SJCRH30 (cell line): ENCODE measurements around the gene ZFP90. TPM values are rescaled to one million over a fixed set of nuclear protein-coding genes. Genes with fewer than 3 reads are reported as not detected.
"Not testable (repeated sequence)": the region's sequence is repeated elsewhere in the genome, so short reads cannot be mapped to it uniquely, and the experiment has no call there.

Source experiments
- DNase-seq, 2 experiments: peaks; one replicate each; pipeline ENCODE4 v3.0.0-alpha.2; 2015 to 2020
- H3K27ac ChIP-seq: fragments of 250-450 bp; sonication (Bioruptor Pico); 2 replicates; pipeline ENCODE4 v1.5.1; 2020; ENCODE audit warnings: mild to moderate bottlenecking, moderate library complexity
- H3K27me3 ChIP-seq: fragments of 250-450 bp; sonication (Bioruptor Pico); 2 replicates; pipeline ENCODE4 v1.5.1; 2020; ENCODE audit warnings: mild to moderate bottlenecking, moderate library complexity
- H3K36me3 ChIP-seq: fragments of 250-450 bp; sonication (Bioruptor Pico); 2 replicates; pipeline ENCODE4 v1.5.1; 2020; ENCODE audit warnings: mild to moderate bottlenecking, moderate library complexity
- H3K4me1 ChIP-seq: fragments of 250-450 bp; sonication (Bioruptor Pico); 2 replicates; pipeline ENCODE4 v1.5.1; 2020; ENCODE audit warnings: mild to moderate bottlenecking, moderate library complexity
- H3K4me3 ChIP-seq: fragments of 250-450 bp; sonication (Bioruptor Pico); 2 replicates; pipeline ENCODE4 v1.5.1; 2020; ENCODE audit warnings: mild to moderate bottlenecking, moderate library complexity
- H3K9me3 ChIP-seq: fragments of 250-450 bp; sonication (Bioruptor Pico); replicated peaks from 2 replicates; pipeline ENCODE4 v1.5.1; 2020; ENCODE audit warnings: mild to moderate bottlenecking, moderate library complexity
- total RNA-seq: library from RNA; depleted of rRNA; stranded (reverse); fragments of >200 nt; shearing (Covaris generic); gene quantifications from 2 replicates; pipeline ENCODE4 v1.2.3, GENCODE V29; 2014

ZFP90 gene
- total RNA-seq, 1 experiment from 2014 or later: 11.6 TPM

DNA sequence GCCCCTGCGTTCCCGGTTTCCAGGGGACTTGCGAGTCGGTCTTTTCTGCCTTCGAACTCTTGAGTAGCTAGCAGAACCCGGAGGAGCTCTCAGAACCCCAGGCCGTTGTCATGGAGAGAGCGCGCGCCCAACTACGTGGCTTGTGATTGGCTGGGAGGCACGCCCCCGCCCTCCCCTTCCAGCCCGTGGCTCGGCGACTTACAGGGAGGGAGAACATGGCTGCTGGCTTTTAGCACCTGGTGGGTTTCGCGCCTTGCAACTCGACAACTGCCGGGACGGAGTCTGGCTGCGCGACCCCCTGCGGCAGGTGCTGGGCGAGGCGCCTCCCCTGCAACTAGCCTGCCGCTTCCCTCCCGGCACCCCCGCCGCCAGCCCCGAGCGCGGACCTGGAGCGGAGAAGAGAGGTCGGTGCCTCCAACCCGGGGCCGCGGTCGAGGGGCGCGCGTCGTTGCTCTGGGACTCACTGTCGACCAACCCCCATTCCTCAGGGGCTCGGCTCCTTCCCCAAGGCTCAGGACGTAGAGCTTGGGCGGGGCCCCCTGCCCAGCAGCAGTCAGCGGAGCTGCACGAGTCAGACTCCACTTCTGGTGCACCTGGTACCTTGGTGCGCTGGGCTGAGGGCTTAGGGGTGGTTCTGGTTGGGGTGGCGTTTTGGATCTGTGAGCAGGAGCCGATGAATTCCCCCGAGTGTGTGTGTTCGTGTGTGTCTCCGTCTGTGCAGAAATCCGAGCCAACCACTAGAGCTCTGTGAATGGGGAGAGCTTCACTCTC is 9.0 kb upstream of the ZFP90 start:
- no peaks in the 10 kb centered on the region for H3K36me3 ChIP-seq
- H3K27ac ChIP-seq: peak overlapping the region; percentile 47
- H3K4me3 ChIP-seq: peak overlapping the region; percentile 86
- no peaks in the 10 kb centered on the region for H3K9me3 ChIP-seq
- DNase-seq: peak; percentile 78 to 83
- no peaks in the 10 kb centered on the region for H3K27me3 ChIP-seq
- H3K4me1 ChIP-seq: no peaks in the 10 kb centered on the region

DNA sequence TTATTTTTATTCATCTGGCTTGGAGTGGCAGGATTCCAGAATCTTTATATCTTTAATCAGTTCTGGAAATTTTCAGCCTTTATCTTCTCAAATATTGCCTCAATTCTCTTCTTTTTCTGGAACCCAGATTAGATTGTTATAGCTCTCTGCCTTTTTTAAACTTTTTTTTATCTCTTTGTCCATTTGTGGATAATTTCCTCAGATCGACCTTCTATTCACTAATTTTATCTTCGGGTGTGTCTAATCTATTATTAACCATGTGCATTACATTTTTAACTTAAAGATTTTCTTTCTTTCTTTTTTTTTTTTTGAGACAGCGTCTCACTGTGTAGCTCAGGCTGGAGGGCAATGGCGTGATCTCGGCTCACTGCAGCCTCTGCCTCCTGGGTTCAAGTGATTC is 5.2 kb upstream of the ZFP90 start:
- Histone ChIP-seq H3K9me3 (no peaks in the 10 kb centered on the region), H3K4me1 (no peaks in the 10 kb centered on the region), H3K27me3 (no peaks in the 10 kb centered on the region), H3K27ac (no peak overlapping the region), H3K36me3 (no peaks in the 10 kb centered on the region), H3K4me3 (no peak overlapping the region)
- DNase-seq: no peak

DNA sequence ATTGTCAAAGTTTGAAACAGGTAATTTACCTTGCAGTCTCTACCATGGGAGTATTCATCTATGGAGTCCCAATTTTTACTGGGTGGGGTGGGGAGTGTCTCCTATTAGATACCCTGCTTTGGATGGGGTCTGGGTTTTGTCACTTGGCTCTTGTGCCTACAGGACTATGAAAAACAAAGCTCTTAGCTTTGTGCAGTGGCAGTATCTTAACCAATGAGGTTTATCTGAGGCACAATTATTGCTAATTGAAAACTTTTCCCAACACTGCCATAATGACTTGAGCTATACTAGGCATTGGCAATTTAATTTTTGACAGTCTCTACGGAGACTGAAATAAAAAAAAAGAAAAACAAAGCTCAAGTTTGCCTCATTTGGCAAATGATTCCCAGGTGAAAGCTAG is 3.8 kb upstream of the ZFP90 start:
- Histone ChIP-seq H3K4me1 (no peaks in the 10 kb centered on the region), H3K36me3 (no peaks in the 10 kb centered on the region), H3K4me3 (no peak overlapping the region), H3K27ac (no peak overlapping the region), H3K9me3 (no peaks in the 10 kb centered on the region), H3K27me3 (no peaks in the 10 kb centered on the region)
- DNase-seq: no peak

DNA sequence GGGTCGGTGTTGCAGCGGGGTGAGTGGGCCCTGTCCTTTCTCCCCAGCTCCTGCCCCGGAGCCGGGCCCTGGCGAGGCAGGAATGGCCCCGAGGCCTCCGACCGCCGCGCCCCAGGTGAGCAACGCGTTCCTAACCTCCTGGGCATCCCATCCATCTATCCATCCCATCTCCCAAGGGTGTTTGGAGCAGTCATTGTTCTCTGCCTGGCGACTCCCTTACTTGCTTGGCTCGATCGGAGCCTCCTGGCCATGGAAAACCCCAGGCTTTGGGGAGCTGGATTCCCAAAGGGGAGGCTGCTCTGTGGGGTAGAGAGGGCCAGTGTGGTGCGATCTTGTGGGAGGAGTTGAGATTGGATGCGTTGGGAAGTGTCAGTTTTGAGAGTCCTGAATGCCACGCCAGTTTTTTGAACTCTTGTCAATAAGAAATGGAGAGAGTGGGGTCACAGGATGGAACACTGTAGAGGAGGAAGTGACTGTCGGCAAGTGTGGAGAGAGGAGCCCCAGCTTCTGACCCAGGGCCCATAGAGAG is 684 bp downstream of the ZFP90 start:
- Histone ChIP-seq H3K36me3 (0 out of 2 replicates have a peak, but pooled peaks cover 3% of the 10 kb centered on the region), H3K27ac (peak overlapping the region; percentile 76), H3K4me1 (no peaks in the 10 kb centered on the region), H3K9me3 (no peaks in the 10 kb centered on the region), H3K27me3 (no peaks in the 10 kb centered on the region), H3K4me3 (peak overlapping the region; percentile 79)
- peak; percentile 17 to 32 for DNase-seq

DNA sequence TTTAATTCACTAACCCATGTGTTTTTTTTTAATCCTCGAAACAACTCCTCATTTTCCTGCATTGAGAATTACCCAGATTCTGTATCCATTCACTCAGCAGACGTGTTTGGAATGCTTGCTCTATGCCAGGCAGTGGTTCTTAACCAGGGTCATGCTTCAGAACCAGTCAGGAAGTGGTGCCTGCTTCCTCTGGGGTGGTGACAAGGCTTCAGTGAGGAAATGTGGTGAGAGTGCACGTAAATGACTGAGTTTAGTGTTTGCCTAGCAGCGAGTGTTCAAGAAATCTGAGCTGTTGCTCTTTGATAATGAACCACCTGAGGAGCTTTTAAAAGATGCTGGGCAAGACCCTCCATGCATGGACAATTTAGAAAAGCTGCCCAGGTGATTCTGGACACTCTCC is 9.9 kb downstream of the ZFP90 start:
- H3K36me3 ChIP-seq: 0 out of 2 replicates have a peak, but pooled peaks cover 8% of the 10 kb centered on the region
- H3K4me1 ChIP-seq: no peaks in the 10 kb centered on the region
- no peak overlapping the region for H3K27ac ChIP-seq
- H3K9me3 ChIP-seq: 0 out of 2 replicates have a peak, but pooled peaks cover 4% of the 10 kb centered on the region
- no peaks in the 10 kb centered on the region for H3K27me3 ChIP-seq
- DNase-seq: no peak
- H3K4me3 ChIP-seq: no peak overlapping the region

DNA sequence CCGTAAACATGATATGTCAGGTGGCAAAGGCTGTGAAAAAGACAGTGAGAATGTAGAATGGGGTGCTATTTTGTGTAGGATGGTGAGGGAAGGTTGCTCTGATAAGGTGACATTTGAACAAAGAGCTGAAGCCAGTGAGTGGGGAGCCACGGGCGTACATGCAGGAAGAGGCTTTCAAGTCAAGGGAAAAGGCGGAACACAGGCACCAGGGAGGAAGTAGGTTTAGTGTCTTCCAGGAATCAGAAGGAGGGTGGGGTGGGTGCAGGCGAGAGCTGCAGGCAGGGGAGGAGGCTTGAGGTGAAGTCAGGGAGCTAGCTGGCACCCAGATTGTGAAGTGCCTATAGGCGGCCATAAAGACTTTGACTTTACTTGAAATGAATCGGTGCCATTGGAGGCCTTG is 14.1 kb downstream of the ZFP90 start:
- 0 out of 2 replicates have a peak, but pooled peaks cover 6% of the 10 kb centered on the region for H3K36me3 ChIP-seq

DNA sequence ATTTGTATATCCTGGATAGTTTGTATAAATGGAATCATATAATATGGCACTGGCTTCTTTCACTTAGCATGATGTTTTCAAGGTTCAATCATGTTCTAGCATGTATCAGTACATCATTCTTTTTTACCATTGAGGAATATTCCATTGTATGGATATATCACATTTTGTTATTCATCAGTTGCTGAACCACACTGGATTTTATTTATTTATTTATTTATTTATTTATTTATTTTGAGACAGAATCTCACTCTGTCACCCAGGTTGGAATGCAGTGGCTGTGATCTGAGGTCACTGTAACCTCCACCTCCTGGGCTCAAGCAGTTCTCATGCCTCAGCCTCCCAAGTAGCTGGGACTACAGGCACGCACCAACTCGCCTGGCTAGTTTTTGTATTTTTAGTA is 21.2 kb downstream of the ZFP90 start:
- H3K27ac ChIP-seq, DNase-seq, H3K4me3 ChIP-seq, H3K27me3 ChIP-seq, H3K4me1 ChIP-seq: not testable (repeated sequence)
- H3K36me3 ChIP-seq: peaks cover 36% of the 10 kb centered on the region
- H3K9me3 ChIP-seq: peaks cover 31% of the 10 kb centered on the region

More for the DNA sequence above, 14.1 kb downstream of the ZFP90 start:
- Histone ChIP-seq H3K9me3 (0 out of 2 replicates have a peak, but pooled peaks cover 4% of the 10 kb centered on the region), H3K27me3 (no peaks in the 10 kb centered on the region), H3K4me3 (no peak overlapping the region), H3K4me1 (no peaks in the 10 kb centered on the region), H3K27ac (no peak overlapping the region)
- no peak for DNase-seq

DNA sequence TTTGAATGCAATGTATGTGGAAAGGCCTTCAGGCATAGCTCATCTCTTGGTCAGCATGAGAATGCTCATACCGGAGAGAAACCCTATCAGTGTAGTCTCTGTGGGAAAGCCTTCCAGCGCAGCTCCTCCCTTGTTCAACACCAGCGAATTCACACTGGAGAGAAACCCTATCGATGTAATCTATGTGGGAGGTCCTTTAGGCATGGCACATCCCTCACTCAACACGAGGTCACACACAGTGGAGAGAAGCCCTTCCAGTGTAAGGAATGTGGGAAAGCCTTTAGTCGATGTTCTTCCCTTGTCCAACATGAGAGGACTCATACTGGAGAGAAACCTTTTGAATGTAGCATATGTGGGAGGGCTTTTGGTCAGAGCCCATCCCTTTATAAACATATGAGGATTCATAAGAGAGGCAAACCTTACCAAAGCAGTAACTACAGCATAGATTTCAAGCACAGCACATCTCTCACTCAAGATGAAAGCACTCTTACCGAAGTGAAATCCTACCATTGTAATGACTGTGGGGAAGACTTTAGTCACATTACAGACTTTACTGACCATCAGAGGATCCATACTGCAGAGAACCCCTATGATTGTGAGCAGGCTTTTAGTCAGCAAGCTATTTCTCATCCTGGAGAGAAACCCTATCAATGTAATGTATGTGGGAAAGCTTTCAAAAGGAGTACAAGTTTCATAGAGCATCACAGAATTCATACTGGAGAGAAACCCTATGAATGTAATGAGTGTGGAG is 24.7 kb downstream of the ZFP90 start:
- Histone ChIP-seq H3K27me3 (no peaks in the 10 kb centered on the region), H3K9me3 (peaks cover 38% of the 10 kb centered on the region), H3K27ac (no peak overlapping the region), H3K36me3 (peaks cover 36% of the 10 kb centered on the region), H3K4me3 (no peak overlapping the region), H3K4me1 (no peaks in the 10 kb centered on the region)
- peak in 1 of 2 experiments; percentile 2 for DNase-seq

DNA sequence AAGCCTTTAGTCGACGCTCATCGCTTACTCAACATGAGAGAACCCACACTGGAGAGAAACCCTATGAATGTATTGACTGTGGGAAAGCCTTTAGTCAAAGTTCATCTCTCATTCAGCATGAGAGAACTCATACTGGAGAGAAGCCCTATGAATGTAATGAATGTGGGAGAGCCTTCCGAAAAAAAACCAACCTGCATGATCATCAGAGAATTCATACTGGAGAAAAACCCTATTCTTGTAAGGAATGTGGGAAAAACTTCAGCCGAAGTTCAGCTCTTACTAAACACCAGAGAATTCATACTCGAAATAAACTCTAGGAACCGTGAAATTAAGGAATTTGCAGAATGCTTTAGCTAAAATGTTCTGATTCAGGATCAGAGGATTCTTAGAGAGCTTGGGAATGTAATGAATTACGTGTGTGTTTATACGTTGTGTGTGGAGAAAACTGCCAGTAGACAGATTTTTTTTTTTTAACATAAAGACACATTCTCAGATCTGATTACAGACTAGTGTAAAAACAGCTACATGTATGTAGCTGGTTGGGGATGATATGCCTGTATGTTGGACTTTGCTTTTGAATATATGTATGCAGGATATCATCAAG is 25.4 kb downstream of the ZFP90 start:
- DNase-seq: peak in 1 of 2 experiments; percentile 8
- peaks cover 35% of the 10 kb centered on the region for H3K9me3 ChIP-seq
- no peaks in the 10 kb centered on the region for H3K4me1 ChIP-seq
- H3K27me3 ChIP-seq: no peaks in the 10 kb centered on the region
- H3K4me3 ChIP-seq: no peak overlapping the region
- peaks cover 36% of the 10 kb centered on the region for H3K36me3 ChIP-seq
- no peak overlapping the region for H3K27ac ChIP-seq

DNA sequence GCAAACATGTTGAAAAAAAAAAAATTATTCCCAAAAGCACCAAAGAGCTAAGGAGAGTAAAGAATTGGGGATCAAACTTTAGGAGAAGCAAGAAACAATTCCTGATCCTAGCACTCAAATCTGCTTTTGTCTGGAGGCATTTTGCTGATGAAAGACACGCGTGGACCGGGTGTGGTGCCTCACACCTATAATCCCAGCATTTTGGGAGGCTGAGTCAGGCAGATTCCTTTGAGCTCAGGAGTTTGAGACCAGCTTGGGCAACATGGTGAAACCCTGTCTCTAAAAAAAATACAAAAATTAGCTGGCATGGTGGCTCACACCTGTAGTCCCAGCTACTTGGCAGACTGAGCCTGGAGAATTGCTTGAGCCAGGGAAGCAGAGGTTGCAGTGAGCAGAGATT is 35.4 kb downstream of the ZFP90 start:
- Histone ChIP-seq H3K9me3 (no peaks in the 10 kb centered on the region), H3K36me3 (no peaks in the 10 kb centered on the region), H3K4me1 (no peaks in the 10 kb centered on the region), H3K27me3 (no peaks in the 10 kb centered on the region), H3K4me3 (no peak overlapping the region), H3K27ac (no peak overlapping the region)
- DNase-seq: no peak

DNA sequence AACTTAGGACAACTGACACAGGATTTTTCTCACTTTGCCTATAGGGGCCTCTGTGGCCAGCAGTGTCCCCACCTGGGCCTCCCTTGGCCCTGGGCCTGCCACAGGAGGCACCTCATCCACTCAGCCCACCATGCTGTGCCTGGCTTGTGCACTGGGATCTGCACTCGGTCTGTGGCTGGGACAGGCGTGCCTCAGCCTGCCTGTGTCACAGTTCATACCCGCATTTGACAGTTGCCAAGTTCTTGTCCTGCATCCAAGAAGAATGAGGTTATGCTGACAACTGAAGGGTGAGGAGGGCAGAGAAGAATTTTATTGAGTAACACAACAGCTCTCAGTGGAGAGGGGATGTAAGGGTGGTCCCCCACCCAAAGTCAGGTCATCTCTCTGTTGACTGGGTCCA is 36.0 kb downstream of the ZFP90 start:
- H3K4me3 ChIP-seq: no peak overlapping the region
- no peaks in the 10 kb centered on the region for H3K9me3 ChIP-seq
- no peak for DNase-seq
- no peaks in the 10 kb centered on the region for H3K27me3 ChIP-seq
- no peak overlapping the region for H3K27ac ChIP-seq
- H3K4me1 ChIP-seq: no peaks in the 10 kb centered on the region
- H3K36me3 ChIP-seq: no peaks in the 10 kb centered on the region

DNA sequence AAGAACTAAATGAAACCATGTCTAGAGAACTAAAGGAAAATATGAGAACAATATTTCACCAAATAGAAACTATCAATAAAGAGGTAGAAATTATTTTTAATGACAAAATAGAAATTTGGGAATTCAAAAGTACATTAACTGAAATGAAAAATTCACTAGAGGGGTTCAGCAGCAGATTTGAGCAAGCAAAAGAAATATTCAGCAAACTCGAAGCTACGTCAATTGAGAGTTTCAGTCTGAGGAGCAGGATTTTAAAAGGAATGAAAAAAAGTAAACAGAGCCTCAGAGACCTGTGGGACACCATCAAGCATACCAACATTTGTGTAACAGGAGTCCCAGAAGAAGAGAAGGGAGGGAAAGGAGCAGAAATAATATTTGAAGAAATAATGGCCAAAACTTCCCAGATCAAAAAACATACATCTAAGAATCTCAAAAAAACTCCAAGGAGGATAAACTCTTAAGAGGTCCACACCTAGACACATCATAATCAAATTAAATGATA is 38.3 kb downstream of the ZFP90 start:
- H3K4me1 ChIP-seq: no peaks in the 10 kb centered on the region

DNA sequence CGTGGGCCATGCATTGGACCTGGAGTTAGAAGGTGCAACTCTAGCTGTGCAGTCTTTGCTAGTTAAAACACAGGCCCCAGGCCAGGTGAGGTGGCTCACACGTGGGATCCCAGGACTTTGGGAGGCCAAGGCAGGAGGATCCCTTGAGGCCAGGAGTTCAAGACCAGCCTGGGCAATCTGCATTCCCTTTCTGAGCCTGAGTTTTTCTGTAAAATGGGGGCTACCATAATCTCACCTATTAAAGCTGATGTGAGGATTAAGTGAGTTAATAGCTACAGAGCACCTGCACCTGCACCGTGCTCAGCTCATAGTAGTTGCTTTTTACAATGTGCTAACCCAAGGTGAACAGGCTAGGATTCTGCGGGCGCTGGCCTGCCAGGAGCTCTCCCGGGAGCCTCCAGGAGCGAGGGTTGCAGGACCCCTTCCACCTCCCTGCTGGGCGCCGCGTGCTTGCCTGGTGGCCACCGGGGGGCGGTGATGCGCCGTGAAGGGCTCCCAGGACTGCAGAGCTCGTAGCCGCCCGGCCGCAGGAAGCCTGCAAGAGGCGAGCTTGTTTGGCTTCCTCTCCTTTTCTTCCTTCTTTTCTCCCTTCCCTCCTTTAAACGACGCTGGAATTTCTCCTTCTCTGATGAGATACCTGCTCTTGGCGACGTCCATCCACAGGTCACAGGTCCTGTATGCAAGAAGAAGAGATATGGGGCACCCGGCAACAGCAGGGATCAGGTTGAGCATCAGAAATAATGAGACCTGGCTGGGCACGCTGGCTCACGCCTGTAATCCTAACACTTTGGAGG is 51.3 kb downstream of the ZFP90 start:
- Histone ChIP-seq H3K27ac (no peak overlapping the region), H3K9me3 (no peaks in the 10 kb centered on the region; the same call in 1 of the 2 replicates), H3K36me3 (no peaks in the 10 kb centered on the region), H3K4me3 (no peak overlapping the region), H3K27me3 (no peaks in the 10 kb centered on the region), H3K4me1 (no peaks in the 10 kb centered on the region)
- DNase-seq: peak; percentile 63 to 65

More for the DNA sequence above, 38.3 kb downstream of the ZFP90 start:
- DNase-seq: no peak
- no peaks in the 10 kb centered on the region for H3K9me3 ChIP-seq
- no peaks in the 10 kb centered on the region for H3K36me3 ChIP-seq
- no peak overlapping the region for H3K4me3 ChIP-seq
- no peak overlapping the region for H3K27ac ChIP-seq
- no peaks in the 10 kb centered on the region for H3K27me3 ChIP-seq
